GM12878 (cell line): Measurements from ENCODE around the gene SLC6A17. TPM values are rescaled to one million over a fixed set of nuclear protein-coding genes. Genes with fewer than 3 reads are reported as not detected.

Source experiments
- ATAC-seq: fragments of 200-7000 bp; cut with Tn5 transposase; 3 replicates; pipeline ENCODE4 v1.9.1; 2020; ENCODE audit warnings: mild to moderate bottlenecking, moderate library complexity
- BruUV-seq: library from RNA; stranded (reverse); fragments of 400-500 nt; replicated peaks from 2 replicates; lab custom pipeline; 2021; lab: Mats Ljungman, UMichigan
- CTCF ChIA-PET: fragments of 300-600 bp; sonication (Branson Sonifier 250); formaldehyde crosslinking; extraction: SDS; loops from one replicate; lab custom pipeline; 2021; ENCODE audit warnings: inconsistent platforms; lab: Yijun Ruan, JAX
- POLR2A ChIA-PET: fragments of 350-600 bp; formaldehyde crosslinking; extraction: SDS; loops from one replicate; lab custom pipeline; 2021; ENCODE audit warnings: inconsistent platforms; lab: Charles Lee
- RAD21 ChIA-PET: fragments of 300-600 bp; sonication (Branson Sonifier 250); formaldehyde crosslinking; loops from one replicate; lab custom pipeline; 2023; ENCODE audit warnings: antibody characterized with exemption; ENCODE audit not compliant: unreplicated experiment; lab: Charles Lee
- SMC1A ChIA-PET: fragments of 300-600 bp; sonication (Branson Sonifier 250); formaldehyde crosslinking; loops from one replicate; lab custom pipeline; 2023; ENCODE audit not compliant: unreplicated experiment, uncharacterized antibody; lab: Charles Lee
- DNase-seq: peaks from one replicate; pipeline ENCODE4 v3.0.0-alpha.2; 2011; ENCODE audit warnings: low read depth, low spot score
- FAIRE-seq: peaks from 3 replicates; lab custom pipeline; 2011; peaks lifted over from hg19 to GRCh38; lab: Jason Lieb, UNC
- H2AFZ ChIP-seq: 2 replicates; pipeline ENCODE4 v1.6.0; 2011; ENCODE audit warnings: low read depth, low read length, control low read depth; ENCODE audit not compliant: control insufficient read depth
- H3K27ac ChIP-seq: 2 replicates; pipeline ENCODE4 v1.5.1; 2011; ENCODE audit warnings: control low read depth; ENCODE audit not compliant: control insufficient read depth, insufficient read depth
- H3K27me3 ChIP-seq, 2 experiments: replicated peaks in 1 of 2; 2 replicates each; pipeline versions ENCODE4 v1.6.0 to v1.6.1; 2011; ENCODE audit warnings: low read length in 1 of 2; ENCODE audit not compliant: control insufficient read depth in 2 of 2, insufficient read depth in 2 of 2
- H3K36me3 ChIP-seq, 2 experiments: 2 replicates each; pipeline ENCODE4 v1.5.1; 2011; ENCODE audit warnings: low read length in 1 of 2; ENCODE audit not compliant: control insufficient read depth in 2 of 2, insufficient read depth in 2 of 2
- H3K4me1 ChIP-seq: 2 replicates; pipeline ENCODE4 v1.6.1; 2011; ENCODE audit warnings: mild to moderate bottlenecking, low read length, moderate library complexity, mixed read lengths; ENCODE audit not compliant: control insufficient read depth, insufficient read depth
- H3K4me2 ChIP-seq: 2 replicates; pipeline ENCODE4 v1.6.0; 2011; ENCODE audit warnings: control low read depth; ENCODE audit not compliant: control insufficient read depth, insufficient read depth
- H3K4me3 ChIP-seq: fragments of 200-600 bp; sonication (generic); 2 replicates; pipeline ENCODE4 v1.5.1; 2016
- H3K79me2 ChIP-seq: 2 replicates; pipeline ENCODE4 v1.6.0; 2011; ENCODE audit warnings: low read length; ENCODE audit not compliant: control insufficient read depth, insufficient read depth
- H3K9ac ChIP-seq: 2 replicates; pipeline ENCODE4 v1.8.0; 2011; ENCODE audit warnings: low read length, control low read depth, mixed read lengths; ENCODE audit not compliant: control insufficient read depth, insufficient read depth
- H3K9me3 ChIP-seq: replicated peaks from 3 replicates; pipeline ENCODE4 v1.5.1; 2011; ENCODE audit warnings: mild to moderate bottlenecking, low read length; ENCODE audit not compliant: control insufficient read depth, insufficient read depth
- H4K20me1 ChIP-seq: 2 replicates; pipeline ENCODE4 v1.6.0; 2011; ENCODE audit not compliant: control insufficient read depth, insufficient read depth
- CREM ChIP-seq: IDR thresholded peaks from 2 replicates; pipeline ENCODE4 v1.6.1; 2014; ENCODE audit warnings: antibody characterized with exemption, low read depth
- CTCF ChIP-seq, 3 experiments: IDR thresholded peaks in 2 of 3; conservative IDR thresholded peaks in 1 of 3; 2 replicates each; pipeline ENCODE4 v1.5.1; 2011; ENCODE audit warnings: low read depth in 3 of 3, low read length in 3 of 3, mild to moderate bottlenecking in 3 of 3, control low read depth in 2 of 3, moderate library complexity in 2 of 3, inconsistent platforms in 1 of 3, mixed read lengths in 1 of 3; ENCODE audit not compliant: control insufficient read depth in 2 of 3, insufficient read depth in 1 of 3; ENCODE audit errors: extremely low read depth in 1 of 3
- HDAC6 ChIP-seq: fragments of 200-600 bp; sonication (generic); IDR thresholded peaks from one replicate; pipeline ENCODE4 v1.8.0; 2017; ENCODE audit warnings: antibody characterized with exemption; ENCODE audit not compliant: unreplicated experiment
- MEF2B ChIP-seq: fragments of 450-650 bp; IDR thresholded peaks from 2 replicates; pipeline ENCODE4 v1.6.1; 2018; ENCODE audit warnings: mild to moderate bottlenecking, moderate library complexity; ENCODE audit not compliant: partially characterized antibody, poor library complexity, severe bottlenecking
- RAD21 ChIP-seq: IDR thresholded peaks from 2 replicates; pipeline ENCODE4 v1.6.1; 2011; ENCODE audit warnings: mild to moderate bottlenecking, low read depth, low read length, moderate library complexity; ENCODE audit not compliant: insufficient read depth
- RFX5 ChIP-seq: IDR thresholded peaks from 2 replicates; pipeline ENCODE4 v1.6.1; 2011; ENCODE audit warnings: low read depth, low read length, improper control_type of control experiment
- SIN3A ChIP-seq: IDR thresholded peaks from 2 replicates; pipeline ENCODE4 v1.6.1; 2012; ENCODE audit warnings: low read depth, low read length, improper control_type of control experiment
- SUPT20H ChIP-seq: IDR thresholded peaks from 2 replicates; pipeline ENCODE4 v1.6.1; 2011; ENCODE audit warnings: low read depth, mild to moderate bottlenecking, low read length, moderate library complexity, borderline replicate concordance; ENCODE audit not compliant: control insufficient read depth
- TCF12 ChIP-seq: IDR thresholded peaks from 2 replicates; pipeline ENCODE4 v1.6.1; 2011; ENCODE audit warnings: low read depth, mild to moderate bottlenecking, low read length
- ZNF207 ChIP-seq: fragments of 450-650 bp; IDR thresholded peaks from 2 replicates; pipeline ENCODE4 v1.6.1; 2014; ENCODE audit warnings: antibody characterized with exemption, mild to moderate bottlenecking, borderline replicate concordance
- WGBS: methylation state at CpG from one replicate; pipeline ENCODE4 v1.1.6; 2016; ENCODE audit warnings: low lambda C conversion rate; ENCODE audit not compliant: insufficient replicate concordance, insufficient coverage; ENCODE audit errors: missing lambda C conversion rate; 5-methylcytosine and 5-hydroxymethylcytosine counted together
- in situ Hi-C: fragments of 300-500 bp; cut with MboI; formaldehyde crosslinking; loops from 9 replicates; pipeline ENCODE4 v1.14.3; 2018; ENCODE audit warnings: mixed read lengths
- intact Hi-C: fragments of 100-400 bp; cut with micrococcal nuclease; formaldehyde crosslinking; loops from one replicate; pipeline ENCODE4 v1.14.2; 2022; ENCODE audit not compliant: unreplicated experiment
- polyA plus RNA-seq, 11 experiments: library from polyadenylated mRNA; depleted of rRNA in 4 of 11; unstranded in 6 of 11; stranded (reverse) in 5 of 11; fragments of >200 nt; fragmentation: Nextera tagmentation in 4 of 11; fragmentation: Illumina TruSeq in 1 of 11; extraction: Ambion mirVana in 4 of 11; extraction: Trizol in 1 of 11; gene quantifications; 1 replicate in 1 of 11; 2 replicates in 10 of 11; pipeline versions ENCODE4 v1.2.1 to v1.2.3, GENCODE V29; 2011 to 2016; ENCODE audit warnings: inconsistent platforms in 2 of 11, missing spikeins in 2 of 11, low read depth in 1 of 11
- total RNA-seq, 4 experiments: library from RNA; depleted of rRNA in 3 of 4; stranded (reverse); fragments of >200 nt in 3 of 4; fragmentation: Illumina TruSeq in 1 of 4; extraction: Trizol in 1 of 4; gene quantifications; 2 replicates each; pipeline versions ENCODE4 v1.2.1 to v1.2.3, GENCODE V29; 2013 to 2021

SLC6A17 gene
- total and polyA plus RNA-seq, 10 of the 15 experiments (the other 5 are each of a cell fraction or from before 2014, with no cell fraction given): not detected

GRCh38 chr1:110119843-110120242 is 30.5 kb upstream of the SLC6A17 start:
- no peak overlapping the region for H2AFZ ChIP-seq
- ATAC-seq: no peak
- FAIRE-seq: no peak
- RAD21 ChIA-PET: no interaction called here
- H3K4me3 ChIP-seq: no peak overlapping the region
- in situ Hi-C loops (no loop called here), intact Hi-C loops (no loop called here)
- H3K4me1 ChIP-seq: no peaks in the 10 kb centered on the region
- TF ChIP-seq ZNF207: no peak
- no peak for TF ChIP-seq RFX5
- TF ChIP-seq MEF2B: no peak
- TF ChIP-seq HDAC6: no peak
- TF ChIP-seq SIN3A: no peak
- no peak for TF ChIP-seq RAD21
- TF ChIP-seq CREM: no peak
- TF ChIP-seq TCF12: no peak
- no peak for TF ChIP-seq SUPT20H
- no peak for TF ChIP-seq CTCF (IDR thresholded peaks at IDR 0.05 in 2 of 3, conservative IDR thresholded peaks at IDR 0.05 in 1 of 3; ENCODE audit: control insufficient read depth in 2 of 3, extremely low read depth in 1 of 3, insufficient read depth in 1 of 3, low read depth in 3 of 3, low read length in 3 of 3)
- no peak overlapping the region for H3K4me2 ChIP-seq
- BruUV-seq: no TSS peak
- POLR2A ChIA-PET: no interaction called here
- CTCF ChIA-PET: no interaction called here
- H3K9ac ChIP-seq: no peak overlapping the region
- H3K79me2 ChIP-seq: no peaks in the 10 kb centered on the region
- SMC1A ChIA-PET: interaction anchor here (1.2 kb wide), 1 partner anchor 32 kb away, joined by 3 read pairs; no protein-coding TSS in a partner anchor
- DNase-seq: no peak
- no peaks in the 10 kb centered on the region; the same call in 1 of the 3 replicates for H3K9me3 ChIP-seq
- no peak overlapping the region for H3K27ac ChIP-seq
- peaks cover 1 to 2% of the 10 kb centered on the region in 2 experiments; a peak in 2 of 4 replicates for H3K27me3 ChIP-seq
- WGBS: 43% methylated on average over 3 of the region's 3 CpGs
- H3K36me3 ChIP-seq: no peaks in the 10 kb centered on the region
- no peaks in the 10 kb centered on the region for H4K20me1 ChIP-seq
